GM23248 (cell line): ENCODE results near the gene PKD1L1. TPM values are rescaled to one million over a fixed set of nuclear protein-coding genes. Genes with fewer than 3 reads are reported as not detected.
"Not testable (repeated sequence)": the region's sequence is repeated elsewhere in the genome, so short reads cannot be mapped to it uniquely, and the experiment has no call there.

Experiments
- DNase-seq: peaks from one replicate; pipeline ENCODE4 v3.0.0-alpha.2; 2015
- H2AFZ ChIP-seq: fragments of 200-600 bp; sonication (generic); 2 replicates; pipeline ENCODE4 v1.6.1; 2016; ENCODE audit warnings: antibody characterized with exemption
- H3F3A ChIP-seq: fragments of 200-600 bp; sonication (generic); 2 replicates; pipeline ENCODE4 v1.6.1; 2016; ENCODE audit warnings: mild to moderate bottlenecking, antibody characterized with exemption, mixed run types; ENCODE audit not compliant: insufficient read depth
- H3K27ac ChIP-seq: fragments of 200-600 bp; sonication (generic); 2 replicates; pipeline ENCODE4 v1.5.1; 2016; ENCODE audit warnings: mild to moderate bottlenecking
- H3K27me3 ChIP-seq: fragments of 200-600 bp; sonication (generic); replicated peaks from 2 replicates; pipeline ENCODE4 v1.6.1; 2016; ENCODE audit warnings: mild to moderate bottlenecking; ENCODE audit not compliant: insufficient read depth
- H3K36me3 ChIP-seq: fragments of 200-600 bp; sonication (generic); 2 replicates; pipeline ENCODE4 v1.6.1; 2016; ENCODE audit warnings: low read depth, mild to moderate bottlenecking
- H3K4me1 ChIP-seq: fragments of 200-600 bp; sonication (generic); 2 replicates; pipeline ENCODE4 v1.6.1; 2016; ENCODE audit warnings: mild to moderate bottlenecking; ENCODE audit not compliant: insufficient read depth
- H3K4me2 ChIP-seq: fragments of 200-600 bp; sonication (generic); one replicate; pipeline ENCODE4 v1.6.1; 2016; ENCODE audit warnings: mild to moderate bottlenecking; ENCODE audit not compliant: unreplicated experiment
- H3K4me3 ChIP-seq: fragments of 200-600 bp; sonication (generic); 2 replicates; pipeline ENCODE4 v1.5.1; 2016; ENCODE audit warnings: mild to moderate bottlenecking
- H3K79me2 ChIP-seq: fragments of 200-600 bp; sonication (generic); 2 replicates; pipeline ENCODE4 v1.6.1; 2016; ENCODE audit warnings: mild to moderate bottlenecking; ENCODE audit not compliant: insufficient read depth
- H3K9ac ChIP-seq: fragments of 200-600 bp; sonication (generic); 2 replicates; pipeline ENCODE4 v1.6.1; 2016; ENCODE audit warnings: mild to moderate bottlenecking
- H3K9me2 ChIP-seq: fragments of 200-600 bp; sonication (generic); 2 replicates; pipeline ENCODE4 v1.6.1; 2016; ENCODE audit warnings: mixed run types, mild to moderate bottlenecking, moderate library complexity; ENCODE audit not compliant: insufficient read depth
- H3K9me3 ChIP-seq: fragments of 200-600 bp; sonication (generic); one replicate; pipeline ENCODE4 v1.6.1; 2017; ENCODE audit warnings: low read depth
- H4K20me1 ChIP-seq: fragments of 200-600 bp; sonication (generic); 2 replicates; pipeline ENCODE4 v1.6.0; 2016; ENCODE audit not compliant: insufficient read depth
- EZH2 ChIP-seq: fragments of 200-600 bp; sonication (generic); IDR thresholded peaks from 2 replicates; pipeline ENCODE4 v1.6.1; 2018; ENCODE audit warnings: antibody characterized with exemption, mild to moderate bottlenecking; ENCODE audit not compliant: insufficient read depth, poor library complexity, severe bottlenecking
- EZH2phosphoT487 ChIP-seq: fragments of 200-600 bp; sonication (generic); IDR thresholded peaks from 2 replicates; pipeline ENCODE4 v1.6.1; 2018; ENCODE audit warnings: antibody characterized with exemption, moderate library complexity, mild to moderate bottlenecking, low read depth; ENCODE audit not compliant: insufficient read depth
- WGBS, 2 experiments: methylation state at CpG; one replicate each; pipeline ENCODE4 v1.1.6; 2015 to 2017; ENCODE audit warnings: low lambda C conversion rate in 2 of 2, low coverage in 1 of 2; ENCODE audit errors: missing lambda C conversion rate in 2 of 2; 5-methylcytosine and 5-hydroxymethylcytosine counted together
- in situ Hi-C: fragments of 300-500 bp; cut with MboI; formaldehyde crosslinking; loops from 2 replicates; pipeline ENCODE4 v1.15.0; 2020
- polyA plus RNA-seq: library from polyadenylated mRNA; unstranded; fragments of >200 nt; fragmentation: Nextera tagmentation; extraction: Ambion mirVana; gene quantifications from 2 replicates; pipeline ENCODE4 v1.2.1, GENCODE V29; 2016
- total RNA-seq: library from RNA; depleted of rRNA; stranded (reverse); fragments of >200 nt; shearing (Covaris generic); gene quantifications from 2 replicates; pipeline ENCODE4 v1.2.3, GENCODE V29; 2014

PKD1L1 gene
- total and polyA plus RNA-seq, 2 experiments from 2014 or later, result 0.06 to 0.11 TPM

- H3F3A ChIP-seq, result peaks cover 18% of the 10 kb centered on the region
- no peak overlapping the region for H3K9ac ChIP-seq
- in situ Hi-C loops, result loop anchor here (10.0 kb wide), 1 partner anchor 112 kb away; no protein-coding TSS in a partner anchor
- H3K27ac ChIP-seq, result no peak overlapping the region
- no peak overlapping the region for H3K4me2 ChIP-seq
- peak; percentile 55 for DNase-seq
- H3K79me2 ChIP-seq, result peaks cover 13% of the 10 kb centered on the region
- peaks cover 6% of the 10 kb centered on the region for H3K36me3 ChIP-seq
- no peak for TF ChIP-seq EZH2
- no peaks in the 10 kb centered on the region for H3K9me2 ChIP-seq
- H3K4me3 ChIP-seq, result no peak overlapping the region
- no peaks in the 10 kb centered on the region for H3K27me3 ChIP-seq
- peak overlapping the region; percentile 22; the same call in 1 of the 2 replicates for H2AFZ ChIP-seq
- 5% methylated on average over 2 of the region's 2 CpGs for WGBS, 2 experiments
- no peaks in the 10 kb centered on the region for H4K20me1 ChIP-seq
- H3K9me3 ChIP-seq, result no peaks in the 10 kb centered on the region
- H3K4me1 ChIP-seq, result peaks cover 18% of the 10 kb centered on the region; the same call in 1 of the 2 replicates
These were observed 34.3 kb upstream of the PKD1L1 start for GRCh38 chr7:47982610-47983009.

GRCh38 chr7:47980648-47981047, 32.4 kb upstream of the PKD1L1 start:
- not testable (repeated sequence) for H3K27ac ChIP-seq, H3K9me3 ChIP-seq, H3K4me2 ChIP-seq, H3K27me3 ChIP-seq, H2AFZ ChIP-seq, H4K20me1 ChIP-seq, H3K9me2 ChIP-seq, DNase-seq, H3K9ac ChIP-seq, H3K4me3 ChIP-seq
- Histone ChIP-seq H3F3A (peaks cover 18% of the 10 kb centered on the region), H3K36me3 (peaks cover 26% of the 10 kb centered on the region), H3K79me2 (peaks cover 21% of the 10 kb centered on the region), H3K4me1 (peaks cover 18% of the 10 kb centered on the region; the same call in 1 of the 2 replicates)
- 90 to 97% methylated on average over 4 to 5 of the region's 5 CpGs for WGBS, 2 experiments
- in situ Hi-C loops, result loop anchor here (10.0 kb wide), 1 partner anchor 114 kb away; no protein-coding TSS in a partner anchor

GRCh38 chr7:47979832-47980181, 31.5 kb upstream of the PKD1L1 start:
- no peaks in the 10 kb centered on the region for H3K9me2 ChIP-seq
- peaks cover 21% of the 10 kb centered on the region for H3K79me2 ChIP-seq
- peak overlapping the region; percentile 83 for H3K4me2 ChIP-seq
- peaks cover 31% of the 10 kb centered on the region for H3K36me3 ChIP-seq
- 13 to 17% methylated on average over 7 of the region's 7 CpGs for WGBS, 2 experiments
- DNase-seq, result peak; percentile 12
- H3K9ac ChIP-seq, result peak overlapping the region; percentile 86
- no peaks in the 10 kb centered on the region for H4K20me1 ChIP-seq
- in situ Hi-C loops, result loop anchor here (10.0 kb wide), 1 partner anchor 115 kb away; no protein-coding TSS in a partner anchor
- H3F3A ChIP-seq, result peaks cover 18% of the 10 kb centered on the region
- no peaks in the 10 kb centered on the region for H3K9me3 ChIP-seq
- no peaks in the 10 kb centered on the region for H3K27me3 ChIP-seq
- H3K27ac ChIP-seq, result peak overlapping the region; percentile 72
- peak overlapping the region; percentile 80 for H2AFZ ChIP-seq
- TF ChIP-seq EZH2phosphoT487, result no peak
- no peak for TF ChIP-seq EZH2
- peaks cover 18% of the 10 kb centered on the region; the same call in 1 of the 2 replicates for H3K4me1 ChIP-seq
- peak overlapping the region; percentile 93 for H3K4me3 ChIP-seq

GRCh38 chr7:47979145-47979831, 31.0 kb upstream of the PKD1L1 start, which contains the start of gene HUS1:
Gene HUS1, minus strand, starts transcription at chr7:47979615. Its CDS starts 96 bp downstream, at chr7:47979519.
- Histone ChIP-seq H3K4me1 (peaks cover 18% of the 10 kb centered on the region; the same call in 1 of the 2 replicates), H3K79me2 (peaks cover 21% of the 10 kb centered on the region), H3K9me2 (no peaks in the 10 kb centered on the region), H3K27me3 (no peaks in the 10 kb centered on the region), H4K20me1 (no peaks in the 10 kb centered on the region), H3K9ac (peak within 1 kb of the TSS; percentile 86), H3K4me2 (peak within 1 kb of the TSS; percentile 93), H3K36me3 (peaks cover 32% of the 10 kb centered on the region), H3F3A (peaks cover 18% of the 10 kb centered on the region), H3K27ac (peak within 1 kb of the TSS; percentile 72), H3K4me3 (peak within 1 kb of the TSS; percentile 93), H3K9me3 (no peaks in the 10 kb centered on the region), H2AFZ (peak within 1 kb of the TSS; percentile 80)
- in situ Hi-C loops, result no loop called here
- DNase-seq, result peak; percentile 94
- TF ChIP-seq EZH2, result no peak
- TF ChIP-seq EZH2phosphoT487, result no peak
- 0 to 1% methylated on average over 55 to 62 of the region's 62 CpGs for WGBS, 2 experiments
